Measurements from ENCODE around the gene KCNN3.

KCNN3 gene

DNA sequence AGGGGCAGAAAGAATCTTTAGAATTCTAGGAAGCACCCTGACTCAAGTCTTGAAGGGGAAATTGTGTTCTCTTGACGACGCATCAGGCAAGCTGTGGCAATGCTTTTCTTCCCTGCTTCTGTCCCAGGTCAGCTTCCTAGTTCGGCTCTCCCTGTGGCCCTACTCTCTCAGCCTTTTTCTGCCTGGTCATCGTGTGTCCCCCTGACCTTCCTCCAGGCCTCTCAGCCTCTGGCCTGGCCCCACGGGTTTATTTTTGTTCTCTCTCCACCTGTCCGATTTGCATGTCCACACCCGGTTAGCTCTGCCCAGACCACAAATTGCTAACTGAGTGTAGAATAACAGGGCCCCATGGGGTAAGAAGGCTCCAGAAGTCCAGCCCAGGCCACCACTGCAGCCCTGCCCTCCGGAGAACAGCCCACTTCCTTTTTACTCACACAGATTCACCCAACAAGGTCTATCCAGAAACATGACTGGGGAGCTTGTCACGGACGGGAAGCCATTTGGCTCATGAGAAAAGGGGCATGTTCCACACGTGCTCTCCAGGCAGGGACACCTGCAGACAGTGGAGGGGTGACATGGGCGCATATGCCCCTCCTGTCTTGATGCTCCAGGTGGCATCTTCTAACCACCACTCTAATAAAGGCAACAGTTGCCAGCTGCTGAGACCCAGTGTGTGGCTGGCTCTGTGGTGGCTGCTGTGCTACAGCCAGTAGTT lies 9.8 kb downstream of the KCNN3 start:
- no peak for DNase-seq

DNA sequence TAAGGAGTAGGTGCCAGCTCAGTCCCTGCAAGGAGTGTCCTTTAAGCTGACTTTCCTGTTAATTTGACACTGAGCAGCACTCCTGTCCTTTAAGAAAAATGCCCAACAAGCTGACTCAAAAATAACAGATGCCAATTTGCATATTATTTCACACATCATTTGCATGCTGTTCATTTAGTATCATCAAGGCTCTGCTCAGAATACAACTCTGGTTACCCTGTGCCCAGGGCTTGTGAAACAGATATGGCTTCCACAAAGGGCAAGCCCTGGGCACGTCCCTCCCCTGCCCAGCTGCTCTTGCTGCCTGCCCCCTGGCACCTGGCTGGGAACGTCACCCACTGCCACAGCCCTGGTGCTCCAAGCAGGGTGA lies 10.3 kb downstream of the KCNN3 start:
- DNase-seq: no peak

DNA sequence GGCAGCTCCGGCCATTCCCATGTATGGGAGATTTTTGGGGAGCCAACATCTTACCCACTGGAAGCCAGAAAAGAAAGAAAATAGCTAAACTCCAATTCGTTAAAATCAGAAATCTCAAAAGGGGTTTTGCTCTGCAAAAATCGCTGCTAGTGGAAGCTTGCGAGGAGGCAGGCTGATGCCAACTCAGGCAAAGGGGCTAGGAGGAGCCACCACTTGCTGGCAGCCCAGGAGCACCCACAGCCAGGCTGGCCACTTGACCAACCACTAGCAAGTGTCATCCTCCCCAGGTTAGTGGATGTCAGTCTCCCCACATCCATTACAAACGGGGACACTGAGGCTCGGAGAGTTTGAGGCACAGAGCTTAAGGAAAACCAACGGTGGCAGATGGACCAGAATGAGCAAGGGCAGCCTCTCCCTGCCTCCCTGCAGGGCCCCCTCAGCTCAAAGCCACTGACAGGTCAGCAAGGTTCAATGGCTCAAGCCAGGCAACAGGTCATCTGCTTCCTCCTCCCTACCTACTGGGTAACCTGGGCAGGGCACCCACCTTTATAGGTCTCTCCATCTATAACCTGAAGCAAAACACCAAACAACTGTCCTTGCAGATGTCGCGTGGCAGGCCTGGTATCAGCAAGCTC lies 10.8 kb downstream of the KCNN3 start:
- DNase-seq: no peak

DNA sequence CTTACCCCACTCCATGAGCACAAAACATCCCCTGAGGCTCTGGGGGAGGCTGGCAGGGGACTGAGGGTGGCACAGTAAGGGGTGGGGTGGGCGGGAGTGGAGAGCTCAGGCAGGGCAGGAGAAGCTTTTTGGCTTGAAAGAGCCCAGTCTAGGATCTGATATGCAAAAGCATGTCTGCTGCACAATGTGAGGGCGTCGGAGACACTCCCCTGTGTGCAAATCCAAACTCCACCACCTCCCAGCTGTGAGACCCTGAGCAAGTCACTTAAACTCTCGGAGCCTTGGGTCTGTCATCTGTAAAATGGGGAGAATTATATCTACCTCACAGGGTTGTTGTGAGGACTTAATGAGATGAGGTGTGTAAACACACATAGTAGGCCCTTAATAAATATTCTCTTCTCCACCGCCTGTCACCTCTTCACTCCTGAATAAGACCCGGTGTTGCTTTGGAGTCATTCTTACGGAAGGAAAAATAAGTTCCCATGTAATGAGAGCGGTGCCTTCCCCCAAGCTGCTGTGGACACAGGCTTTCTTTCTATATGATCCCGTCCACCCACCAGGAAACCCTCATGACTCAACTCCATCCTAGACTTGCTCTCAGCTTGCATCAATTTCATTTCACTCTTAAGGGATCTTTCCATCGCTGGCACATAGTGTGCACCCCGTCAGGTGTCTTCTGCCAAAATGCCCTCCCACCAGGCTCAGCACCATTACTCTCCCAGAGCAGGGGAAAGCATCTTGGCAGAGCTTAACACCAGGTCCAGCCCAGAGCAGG lies 12.5 kb downstream of the KCNN3 start:
- no peak for DNase-seq

DNA sequence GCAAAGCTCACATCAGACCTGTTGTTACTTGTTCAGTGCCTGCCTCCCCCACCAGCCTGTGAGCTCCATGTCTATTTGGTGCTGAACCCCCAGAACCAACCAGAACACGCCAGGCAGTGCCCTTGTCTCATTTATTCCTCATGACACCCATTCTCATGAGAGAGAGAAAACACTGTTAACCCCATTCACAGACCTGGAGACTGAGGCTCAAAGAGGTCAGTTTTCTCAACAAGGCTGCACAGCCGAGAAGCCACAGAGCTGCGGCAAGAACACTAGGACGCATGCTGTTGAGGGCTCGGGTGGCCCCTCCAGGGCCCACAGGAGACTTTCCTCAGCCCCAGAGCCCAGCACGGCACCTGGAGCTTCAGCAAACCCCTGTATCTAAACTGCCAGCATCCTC lies 13.1 kb downstream of the KCNN3 start:
- DNase-seq: no peak

DNA sequence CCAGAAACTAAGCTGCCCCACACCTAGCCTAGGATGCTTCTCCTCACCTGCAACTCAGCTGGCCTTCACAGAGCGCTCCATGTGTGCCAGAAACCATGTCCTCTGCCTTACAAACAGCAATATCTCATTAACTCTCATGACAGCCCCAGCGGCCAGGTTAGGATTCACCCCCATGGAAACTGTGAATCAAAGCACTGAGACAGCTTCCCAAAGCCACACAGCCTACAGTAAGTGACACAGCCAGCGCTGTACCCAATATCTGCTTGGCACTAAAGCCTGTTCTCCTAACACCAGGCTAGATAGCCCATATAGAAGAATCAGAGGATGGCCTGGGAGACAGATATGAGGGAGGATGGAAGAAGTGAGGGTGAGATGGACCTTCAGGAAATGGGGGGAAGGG lies 13.5 kb downstream of the KCNN3 start:
- DNase-seq: no peak

DNA sequence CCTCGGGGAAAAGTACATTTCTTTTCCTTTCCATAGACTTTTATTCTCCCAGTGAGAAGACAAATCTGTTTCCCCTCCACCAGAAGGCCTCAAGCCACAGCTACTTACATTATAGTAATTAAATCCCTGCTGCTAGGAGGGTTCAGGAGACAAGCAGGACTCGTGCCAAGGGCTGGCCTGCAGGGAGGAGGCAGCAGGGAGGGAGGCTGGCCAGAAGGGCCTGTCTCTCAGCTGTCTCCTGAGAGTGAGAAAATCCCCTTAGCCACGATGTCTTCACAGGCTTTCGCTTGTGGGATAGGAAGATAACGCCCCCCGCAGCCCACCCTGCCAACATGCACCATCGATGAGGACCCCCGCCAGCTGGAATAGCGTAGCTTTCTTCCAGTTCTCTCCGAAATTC lies 14.0 kb downstream of the KCNN3 start:
- DNase-seq: no peak

DNA sequence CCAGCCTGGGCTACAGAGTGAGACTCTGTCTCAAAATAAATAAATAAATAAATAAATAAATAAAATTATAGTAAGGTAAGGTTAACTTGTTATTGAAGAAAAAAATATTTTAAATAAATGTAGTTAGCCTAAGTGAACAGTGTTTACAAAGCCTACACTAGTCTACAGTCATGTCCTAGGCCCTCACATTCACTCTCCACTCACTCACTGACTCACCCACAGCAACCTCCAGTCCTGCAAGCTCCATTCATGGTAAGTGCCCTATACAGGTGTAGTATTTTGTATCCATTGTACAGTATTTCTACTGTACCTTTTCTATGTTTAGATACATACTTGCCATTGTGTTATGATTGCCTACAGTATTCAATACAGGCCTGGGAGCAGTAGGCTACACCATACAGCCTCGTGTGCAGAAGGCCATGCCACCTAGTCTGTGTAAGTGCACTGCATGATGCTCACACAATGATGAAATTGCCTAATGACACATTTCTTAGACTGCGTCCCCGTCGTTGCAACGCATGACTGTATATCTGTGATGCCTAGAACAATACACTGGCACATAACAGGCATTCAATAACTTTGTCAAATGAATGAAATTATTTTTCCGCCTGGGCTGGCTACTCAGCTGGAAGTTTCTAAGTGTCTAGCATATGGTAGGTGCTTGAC lies 14.8 kb downstream of the KCNN3 start:
- DNase-seq: no peak

DNA sequence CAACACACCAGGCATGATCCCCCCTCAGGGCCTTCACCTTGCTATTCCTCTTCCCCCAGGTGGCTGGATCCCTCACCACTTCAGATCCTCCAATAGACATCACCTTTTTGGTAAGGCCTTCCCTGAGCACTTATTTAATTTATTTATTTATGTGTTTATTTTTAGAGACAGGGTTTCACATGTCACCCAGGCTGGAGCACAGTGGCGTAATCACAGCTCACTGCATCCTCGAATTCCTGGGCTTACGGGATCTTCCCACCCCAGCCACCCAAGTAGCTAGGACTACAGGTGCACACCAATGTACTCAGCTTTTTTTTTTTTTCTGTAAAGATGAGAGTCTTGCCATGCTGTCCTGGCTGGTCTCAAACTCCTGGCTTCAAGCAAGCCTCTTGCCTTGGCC lies 17.2 kb downstream of the KCNN3 start:
- no peak for DNase-seq

DNA sequence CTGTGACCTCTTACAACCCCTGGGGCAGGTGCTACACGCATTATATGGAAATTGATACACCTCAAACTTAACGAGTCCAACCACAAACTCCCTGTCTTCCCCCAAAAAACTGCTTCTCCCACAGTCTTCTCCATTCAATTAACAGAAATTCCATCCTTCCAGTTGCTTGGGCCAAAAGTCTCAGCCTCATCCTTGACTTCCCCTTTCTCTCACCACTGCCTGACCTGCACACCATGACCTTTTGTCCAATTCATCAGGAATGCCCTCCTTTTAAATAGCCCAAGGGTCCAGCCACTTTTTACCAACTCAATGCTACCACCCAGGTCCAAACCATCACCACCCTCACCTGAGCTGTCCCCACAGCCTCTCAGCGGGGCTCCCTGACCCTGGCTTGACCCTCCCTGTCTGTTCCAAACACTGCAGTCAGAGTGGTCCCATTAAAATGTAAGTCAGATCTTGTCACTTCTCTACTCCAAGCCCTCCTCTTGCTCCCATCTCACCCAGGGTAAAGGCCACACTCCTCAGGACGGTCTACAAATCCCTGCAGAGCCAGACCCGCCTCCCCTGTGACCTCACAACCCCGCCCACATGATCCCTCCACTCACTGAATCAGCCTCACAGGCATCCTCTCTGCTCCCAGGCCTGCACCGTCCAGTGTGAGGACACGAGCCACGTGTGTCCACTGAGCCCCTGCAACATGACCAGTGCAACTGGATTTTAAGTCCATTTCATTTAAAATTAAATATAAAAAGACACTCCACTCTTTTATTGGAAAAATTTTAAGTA lies 18.5 kb downstream of the KCNN3 start:
- no peak for DNase-seq

DNA sequence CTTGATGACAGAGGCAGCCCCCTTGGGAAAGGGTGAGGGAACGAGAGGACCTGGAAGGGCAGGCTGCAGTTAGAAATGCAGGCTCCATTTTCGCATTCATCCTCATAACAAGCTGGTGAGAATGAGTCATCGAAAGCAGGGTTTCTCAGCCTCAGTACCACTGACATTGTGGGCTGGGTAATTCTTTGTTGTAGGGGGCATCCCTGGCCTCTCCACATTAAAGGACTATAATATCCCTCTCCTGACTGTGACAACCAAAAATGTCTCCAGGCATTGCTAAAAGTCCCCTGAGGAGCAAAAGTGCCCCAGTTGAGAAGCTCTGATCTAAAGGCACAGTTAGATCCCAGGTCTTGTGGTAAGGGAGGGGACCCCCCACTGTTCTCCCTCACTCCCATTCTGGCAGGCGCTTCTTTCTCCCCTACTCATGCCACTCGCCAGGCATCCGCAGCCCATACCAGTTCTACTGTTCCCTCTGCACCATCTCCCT lies 20.4 kb downstream of the KCNN3 start:
- peak in 1 of 5 donors; percentile 31 for DNase-seq

DNA sequence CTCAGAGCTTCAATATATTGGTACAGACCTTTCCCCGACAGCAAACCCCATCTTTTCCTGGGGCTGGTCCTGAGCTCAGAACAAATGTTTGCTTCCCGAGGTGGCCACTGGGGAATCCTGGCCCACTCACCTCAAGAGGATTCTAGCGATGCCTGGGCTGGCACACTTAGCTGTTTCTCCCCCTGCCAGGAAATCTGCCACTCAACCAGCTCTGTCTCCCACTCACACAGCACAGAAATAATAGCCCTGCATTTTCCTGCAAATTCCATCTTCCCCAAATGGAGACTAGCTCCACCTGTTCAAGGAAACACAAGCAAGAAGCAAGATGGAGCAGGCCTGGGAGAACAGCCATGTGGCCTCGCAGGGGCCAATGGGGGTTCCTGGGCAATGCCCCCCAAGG lies 21.1 kb downstream of the KCNN3 start:
- DNase-seq: no peak

DNA sequence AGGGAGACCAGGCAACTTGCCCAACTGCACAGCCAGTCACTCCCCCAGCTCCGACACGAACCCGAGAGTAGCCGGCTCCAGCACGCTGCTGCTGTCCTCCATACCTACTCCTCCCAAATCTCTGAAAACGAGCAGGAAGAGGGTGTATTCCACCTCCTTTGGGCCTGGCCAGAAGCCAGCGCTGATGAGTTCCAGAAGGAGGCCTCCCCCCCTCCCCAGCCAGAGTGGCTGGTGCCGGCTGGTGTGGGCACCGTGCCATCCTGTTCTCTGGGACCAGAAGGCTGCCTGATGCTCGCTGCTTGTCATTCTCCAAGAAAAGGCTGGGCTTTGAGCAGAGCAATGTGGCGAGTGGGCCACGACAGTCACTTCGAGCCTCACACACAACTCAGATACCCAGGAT lies 22.2 kb downstream of the KCNN3 start:
- no peak for DNase-seq

DNA sequence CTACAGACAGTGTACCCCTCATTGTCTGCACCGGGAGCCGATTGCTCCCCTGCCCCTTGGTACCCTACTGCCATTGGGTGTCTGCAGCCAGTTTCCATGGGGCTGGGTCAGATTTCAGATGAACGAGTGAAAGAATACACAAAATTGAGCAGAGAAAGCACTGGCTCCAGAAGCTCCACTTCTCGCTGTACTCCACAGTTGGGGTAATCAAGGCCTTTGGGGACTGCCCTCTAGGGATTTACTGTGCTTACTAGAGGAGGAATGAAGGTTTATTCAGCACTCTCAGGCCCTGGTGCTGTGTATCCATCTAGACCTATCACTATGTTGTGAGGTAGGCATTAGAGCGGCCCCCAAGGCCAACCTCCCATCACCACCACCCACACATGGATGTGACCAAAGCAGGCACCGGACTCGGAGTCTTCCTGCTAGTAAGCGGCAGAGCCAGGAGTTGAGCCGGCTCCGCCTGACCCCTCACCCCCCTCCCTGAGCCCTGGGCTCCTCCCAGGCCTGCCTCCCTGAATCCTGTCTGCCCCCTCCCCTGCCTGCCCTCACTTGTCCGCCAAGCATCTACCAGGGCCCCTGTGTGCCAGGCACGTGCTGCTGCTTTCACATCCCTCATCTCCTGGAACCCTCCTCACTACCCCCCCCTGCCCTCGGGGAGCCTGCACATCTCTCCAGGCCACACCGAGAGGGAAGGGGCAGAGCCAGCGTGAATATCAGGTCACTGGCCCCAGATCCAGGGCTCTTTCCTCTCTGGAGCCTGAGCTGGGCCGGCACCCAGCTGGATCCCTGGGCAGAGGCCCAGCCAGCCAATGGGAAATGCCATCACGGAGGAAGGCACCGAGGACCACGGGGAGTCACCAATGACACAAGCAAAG lies 23.3 kb downstream of the KCNN3 start:
- no peak for DNase-seq

DNA sequence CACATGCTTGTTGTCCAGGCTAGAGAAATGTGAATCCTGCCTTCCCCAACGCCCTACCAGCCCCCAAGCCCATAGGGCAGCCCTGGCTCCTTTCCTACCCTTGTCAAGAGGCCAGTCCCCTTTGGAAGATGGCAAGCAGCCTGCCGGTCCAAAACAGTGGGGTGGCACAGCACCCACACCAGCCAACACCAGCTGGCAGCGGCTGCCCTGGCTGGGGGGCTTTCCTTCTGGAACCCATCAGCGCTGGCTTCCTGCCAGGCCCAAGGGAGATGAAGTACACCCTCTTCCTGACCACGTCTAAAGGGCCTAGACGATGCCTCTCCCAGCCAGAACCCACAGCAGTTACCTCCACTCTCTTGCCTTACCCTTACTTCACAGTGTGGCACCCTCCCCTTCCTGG lies 24.2 kb downstream of the KCNN3 start:
- DNase-seq: no peak

DNA sequence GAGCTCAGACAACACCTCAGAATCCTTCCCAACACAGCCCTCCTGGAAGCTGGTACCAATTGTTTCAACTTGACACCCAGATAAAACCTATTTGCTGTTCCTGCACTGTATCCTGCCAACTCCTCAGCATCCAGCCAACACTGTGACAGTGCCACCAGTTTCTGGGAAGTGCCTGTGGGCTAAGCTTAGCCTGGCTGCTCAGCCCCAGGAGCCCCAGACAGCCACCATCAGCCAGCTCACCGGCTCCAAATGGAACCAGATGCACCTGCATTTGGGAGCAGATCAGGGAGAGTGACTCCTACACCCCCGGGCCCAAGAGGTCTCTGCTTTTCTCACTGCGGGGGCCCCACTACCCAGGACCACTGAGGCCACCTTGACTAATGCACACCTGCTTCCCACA lies 24.9 kb downstream of the KCNN3 start:
- no peak for DNase-seq

DNA sequence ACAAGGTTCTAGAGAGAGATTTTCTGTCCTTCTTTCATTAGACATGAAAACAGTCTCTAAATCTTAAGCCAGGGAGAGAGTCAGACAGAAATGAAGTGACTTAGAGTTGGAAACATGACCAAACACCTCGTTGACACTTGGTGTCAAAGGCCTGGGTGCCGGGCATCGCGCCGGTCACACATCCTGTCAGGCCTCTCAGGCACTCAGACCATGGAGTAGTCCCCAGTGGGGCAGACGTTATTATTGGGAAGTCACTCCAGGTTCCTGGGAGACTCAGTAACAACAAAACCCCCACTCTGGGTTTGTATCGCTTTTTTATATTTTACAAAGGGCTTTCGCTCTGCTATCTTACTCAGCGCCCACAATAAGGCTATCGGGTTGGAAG lies 25.8 kb downstream of the KCNN3 start:
- DNase-seq: no peak

DNA sequence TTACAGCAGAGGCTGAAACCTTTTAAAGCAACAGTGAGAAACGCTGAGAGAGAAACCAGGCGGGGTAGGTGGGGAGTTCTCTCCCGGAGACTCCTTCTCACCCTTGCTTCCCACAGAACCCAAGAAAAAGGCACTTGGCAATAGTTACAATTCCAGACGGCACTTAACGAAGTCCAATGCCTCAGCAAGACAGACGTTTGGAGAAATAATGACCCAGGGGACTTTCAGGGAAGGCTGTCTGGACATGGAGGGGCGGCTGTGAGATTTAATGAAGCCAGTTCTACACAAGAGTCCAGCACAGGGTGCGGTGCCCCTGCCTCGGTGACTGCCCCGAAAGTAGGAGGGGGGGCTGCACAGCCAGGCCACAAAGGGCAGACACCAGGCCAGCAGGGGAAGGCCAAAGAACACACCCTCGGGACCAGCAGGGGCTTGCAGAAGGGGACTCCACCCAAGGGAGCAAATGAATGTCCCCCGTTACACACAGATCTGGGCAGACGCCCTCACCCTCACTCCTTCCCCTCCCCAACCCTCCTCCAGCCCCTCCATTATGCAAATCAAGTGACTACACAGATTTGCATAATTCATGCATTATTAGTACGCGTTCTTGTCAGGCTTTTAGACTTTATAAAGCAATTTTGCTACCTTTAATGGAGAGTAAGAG lies 26.3 kb downstream of the KCNN3 start:
- DNase-seq: no peak

DNA sequence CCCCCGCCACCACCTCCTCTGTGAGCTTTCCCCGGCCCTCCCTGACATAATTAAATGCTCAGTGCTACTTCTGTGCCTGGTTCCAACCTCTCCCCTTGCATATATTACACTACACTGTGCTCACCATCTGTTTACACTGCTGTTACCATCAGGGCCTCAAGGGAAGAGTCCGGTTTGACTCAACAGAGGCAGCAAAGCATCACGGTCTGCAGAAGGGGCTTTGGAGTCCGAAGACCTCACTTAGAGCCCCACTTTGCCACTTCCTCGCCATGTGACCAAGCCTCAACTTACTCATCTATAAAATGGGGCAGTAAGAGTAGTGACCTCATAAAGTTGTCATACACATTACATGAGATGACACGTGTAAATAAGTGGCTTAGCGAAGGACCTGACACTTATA lies 27.4 kb downstream of the KCNN3 start:
- no peak for DNase-seq

DNA sequence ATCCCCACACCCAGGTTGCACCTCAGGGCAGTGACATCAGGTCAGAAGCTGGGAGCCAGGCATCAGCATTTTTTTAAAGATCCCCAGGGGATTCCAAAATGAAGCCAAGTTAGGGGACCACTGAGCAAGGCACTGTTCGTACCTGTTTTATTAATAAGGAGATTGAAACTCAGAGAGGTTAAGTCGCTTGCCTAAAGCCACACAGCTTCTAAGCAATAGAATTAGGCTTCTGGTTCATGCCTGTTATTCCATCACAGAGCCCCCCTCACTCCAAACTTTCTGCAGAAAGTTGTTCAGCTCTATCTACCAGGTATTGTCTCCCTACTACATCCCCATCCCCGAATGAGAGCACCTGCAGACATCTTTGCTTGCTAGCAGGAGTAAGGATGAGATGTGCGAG lies 28.7 kb downstream of the KCNN3 start:
- DNase-seq: no peak

Data from T-helper 1 cell (primary cell).